HEK293T (cell line): ENCODE data around the gene ANKS1B.
"Not testable (repeated sequence)": the region's sequence is repeated elsewhere in the genome, so short reads cannot be mapped to it uniquely, and the experiment has no call there.

Experiments
- CTCF ChIA-PET: fragments of 350-600 bp; formaldehyde crosslinking; extraction: SDS; loops from one replicate; lab custom pipeline; 2021; ENCODE audit warnings: antibody characterized with exemption, inconsistent platforms; lab: Yijun Ruan, JAX
- POLR2A ChIA-PET: fragments of 350-600 bp; formaldehyde crosslinking; extraction: SDS; loops from one replicate; lab custom pipeline; 2020; ENCODE audit warnings: antibody characterized with exemption, inconsistent platforms; lab: Yijun Ruan, JAX
- DNase-seq: peaks from one replicate; pipeline ENCODE4 v3.0.0; 2012; ENCODE audit warnings: mixed read lengths; ENCODE audit errors: extremely low spot score
- ARNT ChIP-seq: fragments of 450-650 bp; IDR thresholded peaks from 2 replicates; pipeline ENCODE4 v1.6.1; 2017; ENCODE audit warnings: mild to moderate bottlenecking
- BHLHE40 ChIP-seq: fragments of 450-650 bp; IDR thresholded peaks from 2 replicates; pipeline ENCODE4 v1.6.1; 2016; ENCODE audit warnings: mild to moderate bottlenecking, moderate library complexity, borderline replicate concordance
- CTBP1 ChIP-seq: fragments of 450-650 bp; IDR thresholded peaks from 2 replicates; pipeline ENCODE4 v1.6.1; 2016; ENCODE audit warnings: borderline replicate concordance
- ELF4 ChIP-seq: fragments of 450-650 bp; IDR thresholded peaks from 2 replicates; pipeline ENCODE4 v1.6.1; 2017; ENCODE audit warnings: antibody characterized with exemption
- FOXA1 ChIP-seq: fragments of 450-650 bp; IDR thresholded peaks from 2 replicates; pipeline ENCODE4 v1.6.1; 2016; ENCODE audit warnings: mild to moderate bottlenecking
- FOXK2 ChIP-seq: fragments of 450-650 bp; IDR thresholded peaks from 2 replicates; pipeline ENCODE4 v1.6.1; 2016; ENCODE audit warnings: mild to moderate bottlenecking
- FOXM1 ChIP-seq: fragments of 450-650 bp; IDR thresholded peaks from 2 replicates; pipeline ENCODE4 v1.6.1; 2017; ENCODE audit warnings: mild to moderate bottlenecking, borderline replicate concordance
- HDGF ChIP-seq: fragments of 450-650 bp; IDR thresholded peaks from 2 replicates; pipeline ENCODE4 v1.6.1; 2017; ENCODE audit warnings: antibody characterized with exemption, borderline replicate concordance
- L3MBTL2 ChIP-seq: fragments of 450-650 bp; conservative IDR thresholded peaks from 2 replicates; pipeline ENCODE4 v1.6.1; 2016; ENCODE audit warnings: mild to moderate bottlenecking
- LEF1 ChIP-seq: fragments of 450-650 bp; IDR thresholded peaks from 2 replicates; pipeline ENCODE4 v1.6.1; 2017; ENCODE audit warnings: mild to moderate bottlenecking, borderline replicate concordance
- NFRKB ChIP-seq: fragments of 450-650 bp; IDR thresholded peaks from 2 replicates; pipeline ENCODE4 v1.6.1; 2016; ENCODE audit warnings: mild to moderate bottlenecking, moderate library complexity
- SP1 ChIP-seq: fragments of 450-650 bp; IDR thresholded peaks from 2 replicates; pipeline ENCODE4 v1.6.1; 2017
- SUZ12 ChIP-seq: fragments of 450-650 bp; IDR thresholded peaks from 2 replicates; pipeline ENCODE4 v1.6.1; 2016; ENCODE audit warnings: mild to moderate bottlenecking
- TARDBP ChIP-seq: fragments of 450-650 bp; IDR thresholded peaks from 2 replicates; pipeline ENCODE4 v1.6.1; 2016
- ZNF384 ChIP-seq: fragments of 450-650 bp; IDR thresholded peaks from 2 replicates; pipeline ENCODE4 v1.6.1; 2016
- TF ChIP-seq, protein P1 (sequence below): fragments of 450-650 bp; IDR thresholded peaks from 2 replicates; pipeline ENCODE4 v1.6.1; 2016

ANKS1B gene

GRCh38 chr12:98771811-98772752 lies 1212.7 kb downstream of the ANKS1B start:
- TF ChIP-seq FOXK2 (no peak), L3MBTL2 (no peak), ZNF384 (no peak), ELF4 (no peak), SUZ12 (no peak)
- POLR2A ChIA-PET: no interaction called here
- DNase-seq: no peak
- CTCF ChIA-PET: no interaction called here

- ChIA-PET POLR2A (no interaction called here), CTCF (interaction anchor here (0.6 to 0.7 kb wide), 2 partner anchors 10 to 20 kb away, joined by 3 to 7 read pairs; no protein-coding TSS in a partner anchor)
- no peak for DNase-seq
- TF ChIP-seq FOXM1 (no peak), HDGF (no peak), CTBP1 (no peak), LEF1 (no peak), SP1 (no peak), BHLHE40 (no peak), FOXK2 (no peak), L3MBTL2 (no peak), NFRKB (no peak), ZNF384 (no peak), ARNT (no peak)
- TF ChIP-seq, protein P1, sequence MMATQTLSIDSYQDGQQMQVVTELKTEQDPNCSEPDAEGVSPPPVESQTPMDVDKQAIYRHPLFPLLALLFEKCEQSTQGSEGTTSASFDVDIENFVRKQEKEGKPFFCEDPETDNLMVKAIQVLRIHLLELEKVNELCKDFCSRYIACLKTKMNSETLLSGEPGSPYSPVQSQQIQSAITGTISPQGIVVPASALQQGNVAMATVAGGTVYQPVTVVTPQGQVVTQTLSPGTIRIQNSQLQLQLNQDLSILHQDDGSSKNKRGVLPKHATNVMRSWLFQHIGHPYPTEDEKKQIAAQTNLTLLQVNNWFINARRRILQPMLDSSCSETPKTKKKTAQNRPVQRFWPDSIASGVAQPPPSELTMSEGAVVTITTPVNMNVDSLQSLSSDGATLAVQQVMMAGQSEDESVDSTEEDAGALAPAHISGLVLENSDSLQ: no peak
These were observed 1214.5 kb downstream of the ANKS1B start for GRCh38 chr12:98770230-98770629.

- POLR2A ChIA-PET: no interaction called here
- no peak for TF ChIP-seq ARNT
- TF ChIP-seq HDGF: no peak
- no peak for TF ChIP-seq SP1
- no peak for TF ChIP-seq TARDBP
- no peak for TF ChIP-seq ELF4
- TF ChIP-seq FOXK2: no peak
- TF ChIP-seq, protein P1: no peak
- TF ChIP-seq L3MBTL2: no peak
- no peak for TF ChIP-seq LEF1
- TF ChIP-seq FOXA1: no peak
- TF ChIP-seq SUZ12: no peak
- no peak for TF ChIP-seq FOXM1
- no peak for TF ChIP-seq ZNF384
- TF ChIP-seq BHLHE40: no peak
- TF ChIP-seq NFRKB: no peak
- no peak for TF ChIP-seq CTBP1
These were observed 1215.7 kb downstream of the ANKS1B start for GRCh38 chr12:98769068-98769467.

DNA sequence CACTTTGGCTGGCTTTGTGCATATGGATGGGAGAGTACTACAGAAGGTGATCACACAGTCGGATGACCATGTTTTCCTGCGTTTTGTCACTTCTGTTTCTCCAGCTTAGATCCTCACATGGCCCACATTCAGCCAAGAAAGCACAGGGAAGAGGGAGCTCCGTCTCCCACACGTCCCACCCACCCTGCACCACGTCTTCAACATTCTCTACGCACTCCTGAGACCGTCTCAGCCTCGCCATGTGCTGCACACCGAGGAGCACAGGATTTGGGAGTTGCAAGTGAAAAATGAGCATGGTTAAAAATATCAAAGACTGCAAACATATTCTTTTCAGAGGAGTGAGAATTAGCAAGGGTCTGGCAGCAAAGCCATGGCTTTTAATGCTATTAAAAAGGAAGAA lies 1217.5 kb downstream of the ANKS1B start:
- TF ChIP-seq TARDBP (no peak), SP1 (no peak), FOXK2 (no peak), FOXA1 (no peak), FOXM1 (no peak), ZNF384 (no peak)
- no peak for DNase-seq
- CTCF ChIA-PET: no interaction called here
- POLR2A ChIA-PET: no interaction called here

More at GRCh38 chr12:98769068-98769467, 1215.7 kb downstream of the ANKS1B start:
- DNase-seq: no peak
- CTCF ChIA-PET: no interaction called here

DNA sequence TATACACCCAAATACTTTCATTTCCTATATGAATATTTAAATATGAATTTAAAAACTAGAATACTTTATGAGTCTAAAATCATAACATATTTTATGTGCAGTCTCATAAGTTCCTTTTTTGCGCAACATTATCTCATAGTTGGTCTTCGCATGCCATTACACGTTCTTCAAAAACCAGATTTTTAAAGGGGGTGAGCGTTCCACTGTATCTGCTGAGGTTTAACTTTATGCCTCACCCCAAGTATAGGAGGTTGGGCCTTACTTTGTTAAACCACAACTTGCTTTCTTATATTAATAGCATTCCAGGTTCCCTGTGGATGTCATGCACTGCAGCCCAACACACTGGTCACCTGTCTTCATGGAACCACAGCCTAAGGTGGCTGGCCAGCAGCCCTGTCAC lies 1221.1 kb downstream of the ANKS1B start:
- no peak for DNase-seq
- CTCF ChIA-PET: no interaction called here
- POLR2A ChIA-PET: no interaction called here
- TF ChIP-seq SP1 (no peak), CTBP1 (no peak), ZNF384 (no peak), ELF4 (no peak)

DNA sequence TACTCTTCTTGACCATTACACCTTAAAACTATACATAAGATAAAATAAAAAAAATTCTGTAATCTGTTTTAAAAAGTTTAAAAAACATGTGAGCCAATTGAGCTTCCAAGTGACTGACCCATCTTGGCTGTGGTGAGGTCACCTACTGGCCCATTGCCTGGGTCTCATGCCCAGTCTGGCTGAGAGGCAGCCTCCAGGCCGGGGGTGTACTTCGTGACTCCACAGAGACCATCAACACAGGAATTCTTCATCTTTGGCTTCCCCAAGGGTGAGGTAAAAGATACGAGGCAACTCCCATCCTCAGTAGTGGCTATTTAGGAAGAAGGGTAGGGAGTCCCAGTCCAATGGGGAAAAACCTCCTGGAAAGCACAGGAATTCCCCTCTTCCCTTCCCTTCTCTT lies 1226.4 kb downstream of the ANKS1B start:
- TF ChIP-seq NFRKB: no peak
- TF ChIP-seq, protein P1: no peak
- no peak for DNase-seq
- CTCF ChIA-PET: interaction anchor here (0.6 kb wide), 1 partner anchor 10 kb away, joined by 3 read pairs; no protein-coding TSS in a partner anchor
- POLR2A ChIA-PET: no interaction called here

DNA sequence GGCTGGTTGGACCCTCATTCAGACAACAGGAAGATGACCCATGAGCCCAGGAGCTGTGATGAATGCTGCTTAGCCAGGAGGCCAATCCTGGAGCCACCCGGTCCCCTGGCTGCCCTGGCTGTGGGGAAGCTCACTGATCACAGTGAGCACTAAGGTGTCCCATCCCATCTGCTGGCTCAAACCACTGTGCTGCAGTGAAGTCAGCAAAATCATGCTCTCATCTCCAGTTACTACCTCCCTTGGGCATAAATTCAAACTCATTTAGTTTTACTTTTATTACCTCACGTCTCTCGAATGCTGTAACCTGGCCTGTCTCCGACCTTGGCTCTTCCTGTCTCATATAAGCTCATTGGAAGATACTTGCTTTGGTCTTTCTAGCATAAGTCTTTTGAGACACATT lies 1227.3 kb downstream of the ANKS1B start:
- ChIA-PET POLR2A (no interaction called here), CTCF (interaction anchor here (0.6 kb wide), 2 partner anchors 11 to 1628 kb away, joined by 3 to 4 read pairs; no protein-coding TSS in a partner anchor)
- TF ChIP-seq HDGF (no peak), TARDBP (no peak), FOXM1 (no peak)
- TF ChIP-seq, protein P1: no peak

GRCh38 chr12:98755855-98756254 lies 1228.9 kb downstream of the ANKS1B start:
- DNase-seq, CTCF ChIA-PET, POLR2A ChIA-PET: not testable (repeated sequence)

More for the DNA sequence above, 1227.3 kb downstream of the ANKS1B start:
- no peak for DNase-seq
